CD4-positive, alpha-beta T cell treated with Interleukin-10 for 1 hour (primary cell): ENCODE results near the gene SPRR1A.

Source experiments
- DNase-seq: peaks from one replicate; pipeline ENCODE4 v3.0.0-alpha.2; 2020

The SPRR1A gene

DNA sequence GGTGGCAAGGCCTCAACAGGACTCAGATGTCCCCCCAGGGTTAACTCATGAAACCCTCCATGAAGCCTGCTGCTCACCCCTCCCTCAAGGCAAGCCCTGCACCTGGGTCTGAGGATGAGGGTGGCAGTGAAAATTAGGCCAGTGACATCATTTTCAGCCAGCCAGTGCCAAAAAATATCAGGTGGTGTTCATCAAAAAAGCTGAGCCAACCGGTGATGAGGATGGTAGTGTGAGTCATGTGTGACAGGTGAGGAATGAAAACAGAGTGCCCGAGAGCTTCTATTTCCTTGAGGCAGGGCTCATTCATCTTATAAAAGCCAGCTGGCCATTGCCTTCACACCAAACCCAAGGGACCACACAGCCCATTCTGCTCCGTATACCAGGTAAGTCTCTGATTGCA is at the start of gene SPRR1A:
SPRR1A (plus strand) TSS at position 339 of the 400 bp plus-strand sequence. CDS start 1,150 bp downstream, outside the sequence.
- DNase-seq: no peak

DNA sequence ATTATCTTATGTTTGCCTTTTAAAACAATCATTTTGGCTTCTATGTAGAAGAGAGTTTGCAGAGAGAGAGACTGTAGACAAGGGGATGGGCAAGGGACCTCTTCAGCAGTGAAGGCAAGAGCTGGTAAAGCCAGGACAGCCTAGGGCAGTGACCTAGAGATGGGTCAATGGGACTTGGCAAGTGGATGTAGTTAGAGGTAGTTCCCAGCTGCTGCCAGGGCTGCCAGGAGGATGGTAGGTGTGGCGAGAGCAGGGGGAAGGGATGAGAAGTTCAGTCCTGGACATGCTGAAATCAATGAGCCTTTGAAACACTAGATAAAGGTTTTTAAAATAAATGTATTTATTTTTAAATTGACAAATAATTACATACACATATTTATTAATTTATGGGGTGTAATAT is 43.3 kb upstream of the SPRR1A start:
- no peak for DNase-seq

- no peak for DNase-seq
These were observed 42.7 kb upstream of the SPRR1A start for GRCh38 chr1:152941037-152941711.

DNA sequence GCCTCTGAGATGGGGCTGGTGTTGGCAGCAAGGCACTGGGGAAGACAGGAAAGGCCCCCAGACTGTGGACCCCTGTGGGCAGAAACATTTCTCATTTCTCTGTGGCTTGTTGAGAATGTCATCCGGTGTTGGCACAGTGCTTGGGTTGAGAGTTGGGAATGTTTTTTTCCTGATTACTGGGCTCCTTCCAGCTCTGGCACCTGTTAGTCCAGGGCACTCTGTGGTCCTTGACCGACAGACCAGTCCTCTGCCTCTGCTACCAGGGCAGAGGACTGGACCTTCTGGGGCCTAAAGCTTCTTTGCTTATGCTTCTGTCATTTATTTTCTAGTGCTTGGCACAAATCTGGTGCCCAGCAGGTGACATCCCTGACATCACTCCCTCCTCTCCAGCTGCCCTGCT is 41.7 kb upstream of the SPRR1A start:
- no peak for DNase-seq

DNA sequence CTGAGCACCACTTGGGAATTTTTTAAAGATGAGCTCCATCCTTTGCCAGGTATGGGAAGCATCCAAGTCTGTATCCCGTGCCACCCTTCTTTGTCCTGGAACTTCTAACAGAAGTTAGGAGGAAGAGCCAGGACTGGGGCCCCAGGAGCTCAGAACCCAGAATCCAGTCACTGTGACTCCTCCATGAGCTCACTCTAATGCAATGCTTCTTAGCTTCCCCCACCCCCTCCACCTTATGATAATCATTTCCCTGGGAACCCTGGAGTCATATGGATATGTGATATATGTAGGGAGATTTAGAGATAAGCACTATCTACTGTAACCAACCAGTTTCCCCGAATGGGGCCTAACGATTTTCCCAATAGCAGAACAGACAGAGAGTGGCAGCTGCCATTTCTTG is 37.6 kb upstream of the SPRR1A start:
- DNase-seq: no peak

GRCh38 chr1:152946651-152947256 is 37.1 kb upstream of the SPRR1A start, which contains the start of gene SPRR5:
Gene SPRR5, plus strand, starts transcription at chr1:152947206. Its CDS starts 1,349 bp downstream, at chr1:152948555.
- DNase-seq: no peak

DNA sequence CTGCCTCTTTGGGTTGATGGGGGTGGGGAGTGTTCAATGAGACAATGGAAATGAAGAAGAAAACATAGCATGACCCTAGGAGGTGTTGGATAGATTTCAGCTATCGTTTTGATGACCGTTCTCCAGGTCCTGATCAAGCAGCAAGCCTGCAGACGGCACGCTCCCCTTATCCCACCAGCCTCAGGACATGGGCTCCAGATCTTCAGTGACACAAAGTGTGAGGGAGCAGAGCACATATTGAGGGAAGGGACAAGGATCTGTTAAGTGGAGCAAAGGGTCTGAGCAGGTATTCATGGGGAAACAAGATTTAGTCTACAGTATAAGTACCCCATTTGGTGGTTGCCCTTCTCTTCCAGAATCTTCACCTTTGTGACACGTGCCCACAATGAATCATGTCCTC is 32.2 kb upstream of the SPRR1A start:
- DNase-seq: no peak

- no peak for DNase-seq
These were observed 30.1 kb upstream of the SPRR1A start for GRCh38 chr1:152953761-152954160.

- no peak for DNase-seq
These were observed 29.4 kb upstream of the SPRR1A start for GRCh38 chr1:152954436-152954835.

- DNase-seq: no peak
These were observed 26.3 kb upstream of the SPRR1A start for GRCh38 chr1:152957561-152957960.

DNA sequence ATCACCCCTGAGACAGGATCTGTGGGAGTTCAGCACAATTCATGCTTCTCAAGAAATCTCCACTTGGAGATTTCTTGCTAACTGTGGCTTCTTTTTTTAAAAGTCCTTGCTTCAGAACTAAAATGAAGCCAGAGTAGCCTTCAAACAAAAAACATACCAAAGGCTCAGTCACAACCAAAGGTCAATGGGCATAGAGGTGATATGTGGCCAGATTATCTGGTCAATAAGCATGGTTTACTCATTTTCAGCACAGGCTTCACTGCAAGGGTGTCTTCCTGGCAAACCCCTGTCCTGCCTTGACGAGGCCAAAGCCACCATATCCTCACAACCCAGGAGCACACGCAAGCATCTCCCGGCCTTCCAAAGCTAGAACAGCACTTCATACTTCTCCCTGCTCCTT is 24.6 kb upstream of the SPRR1A start:
- DNase-seq: no peak

- DNase-seq: no peak
These were observed 24.0 kb upstream of the SPRR1A start for GRCh38 chr1:152959801-152960451.

- no peak for DNase-seq
These were observed 23.3 kb upstream of the SPRR1A start for GRCh38 chr1:152960452-152961044.

DNA sequence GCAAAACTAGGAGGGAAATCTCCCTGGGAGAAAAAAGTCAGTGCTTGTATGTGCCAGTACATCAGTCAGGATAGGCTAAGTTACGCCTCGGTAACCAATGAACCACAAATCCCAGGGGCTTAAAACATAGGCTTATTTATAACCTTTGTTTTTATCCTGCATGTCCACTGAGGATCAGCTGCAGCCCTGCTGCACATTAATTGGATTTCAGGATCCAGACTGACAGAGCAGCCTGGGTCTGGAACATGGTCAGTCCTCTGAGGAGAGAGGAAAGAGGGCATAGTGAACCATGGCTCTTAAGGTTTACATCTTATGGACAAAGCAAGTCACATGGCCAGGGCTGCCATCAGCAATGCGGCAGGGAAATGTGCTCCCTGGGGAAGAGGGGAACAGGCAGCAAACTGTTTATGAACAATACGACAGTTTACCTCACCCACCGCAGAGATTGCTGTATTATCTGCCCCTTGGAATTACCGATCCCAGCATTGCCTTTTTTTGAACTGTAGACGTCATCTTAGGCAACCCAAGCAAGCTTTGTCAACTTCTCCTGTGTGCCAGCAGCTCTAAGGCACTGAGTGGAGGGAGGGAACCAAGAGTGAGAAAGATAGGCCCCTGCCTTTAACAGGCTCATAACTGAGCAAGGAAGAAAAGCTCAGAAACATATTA is 22.5 kb upstream of the SPRR1A start:
- no peak for DNase-seq

DNA sequence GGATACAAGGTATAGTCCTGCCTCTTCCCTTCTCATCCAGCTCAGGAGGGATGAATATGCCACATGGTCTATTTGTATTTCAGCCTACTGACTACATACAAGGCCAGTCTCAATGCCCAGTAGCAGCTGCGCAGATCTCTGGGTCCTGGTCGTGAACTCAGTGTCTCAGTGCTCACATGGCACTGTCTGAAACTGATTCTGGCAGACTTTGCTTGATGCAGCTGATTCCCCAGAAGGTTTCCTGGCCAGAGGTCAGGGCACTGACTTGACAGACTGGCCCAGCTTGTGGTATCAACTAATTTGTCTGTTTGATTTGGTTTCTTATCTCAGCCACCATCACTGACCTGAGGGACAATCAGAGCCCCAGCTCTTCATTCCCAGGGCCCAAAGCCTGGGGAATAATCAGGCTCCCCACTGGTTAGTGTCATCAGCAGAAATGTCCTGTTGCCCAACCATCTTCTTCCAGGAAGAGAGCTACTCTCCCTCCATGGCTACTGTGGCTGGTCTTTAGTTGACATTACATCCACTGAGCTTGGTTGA is 20.9 kb upstream of the SPRR1A start:
- no peak for DNase-seq

DNA sequence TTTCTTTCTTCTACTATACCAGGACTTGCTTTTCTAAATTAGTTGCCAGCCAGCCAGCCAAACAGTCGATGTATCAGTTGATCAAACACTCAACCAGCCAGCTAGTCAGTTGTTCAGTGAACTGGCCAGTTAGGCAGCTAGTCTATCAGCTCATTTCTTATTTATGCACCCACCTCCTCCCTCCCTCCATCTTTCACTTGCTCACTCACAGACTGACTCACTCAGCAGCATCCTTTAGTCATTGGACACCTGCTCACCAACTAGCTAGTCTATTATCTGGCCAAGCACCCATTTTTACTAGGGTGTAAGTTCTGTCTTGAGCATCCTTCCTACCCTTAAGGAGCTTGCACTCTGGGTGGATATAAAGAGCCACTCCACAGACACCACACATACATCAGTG is 19.3 kb upstream of the SPRR1A start:
- DNase-seq: no peak

- no peak for DNase-seq
These were observed 18.0 kb upstream of the SPRR1A start for GRCh38 chr1:152965853-152966252.

GRCh38 chr1:152967201-152967600 is 16.7 kb upstream of the SPRR1A start:
- DNase-seq: no peak

GRCh38 chr1:152968248-152968647 is 15.6 kb upstream of the SPRR1A start:
- no peak for DNase-seq

GRCh38 chr1:152969036-152969435 is 14.8 kb upstream of the SPRR1A start:
- DNase-seq: no peak

DNA sequence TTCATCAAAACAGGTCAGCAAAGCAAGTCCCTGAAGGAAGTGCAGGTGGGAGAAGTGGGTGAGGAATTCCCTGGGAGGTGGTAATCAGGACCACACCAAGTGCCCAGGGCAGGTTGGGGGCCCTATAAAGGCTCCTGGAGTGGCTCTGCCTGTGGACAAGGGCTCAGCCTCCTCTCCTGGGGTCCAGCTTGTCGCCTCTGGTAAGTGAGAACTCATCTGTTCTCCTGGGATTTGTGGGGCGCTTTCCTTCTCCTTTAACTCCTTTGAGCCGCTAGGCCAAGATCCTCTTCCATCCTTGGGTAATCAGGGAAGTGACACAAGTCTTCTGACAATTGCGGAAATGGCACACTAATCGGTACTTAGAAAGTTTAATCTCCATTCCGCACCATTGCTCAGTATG is 13.4 kb upstream of the SPRR1A start, which contains the start of gene SPRR4:
SPRR4 (plus strand) TSS at position 154 of the 400 bp plus-strand sequence. CDS start 1,243 bp downstream, outside the sequence.
- DNase-seq: no peak

DNA sequence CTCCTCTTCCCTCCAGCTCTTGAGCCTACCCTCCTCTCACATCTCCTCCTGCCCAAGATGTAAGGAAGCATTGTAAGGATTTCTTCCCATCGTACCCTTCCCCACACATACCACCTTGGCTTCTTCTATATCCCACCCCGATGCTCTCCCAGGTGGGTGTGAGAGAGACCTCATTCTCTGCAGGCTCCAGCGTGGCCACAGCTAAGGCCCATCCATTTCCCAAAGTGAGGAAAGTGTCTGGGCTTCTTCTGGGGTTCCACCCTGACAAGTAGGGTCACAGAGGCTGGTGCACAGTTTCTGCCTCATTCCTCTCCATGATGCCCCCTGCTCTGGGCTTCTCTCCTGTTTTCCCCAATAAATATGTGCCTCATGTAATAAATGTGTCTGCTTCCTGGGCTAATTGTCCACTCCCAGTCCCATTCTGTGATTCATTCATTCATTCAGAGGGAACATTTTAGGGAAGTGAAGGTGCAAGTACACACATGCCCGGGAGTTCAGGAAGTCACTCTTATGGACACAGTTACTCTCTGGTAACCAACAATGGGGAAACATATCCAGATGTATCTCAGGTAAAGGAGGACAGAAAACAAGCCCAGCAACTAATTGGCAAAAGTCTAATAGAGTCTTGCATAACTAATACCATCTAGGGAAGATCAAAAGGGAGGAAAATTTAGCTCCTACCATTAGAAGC is 11.5 kb upstream of the SPRR1A start:
- no peak for DNase-seq
